GM18520 (cell line): ENCODE measurements around the gene TEX30.
"Not testable (repeated sequence)": the region's sequence is repeated elsewhere in the genome, so short reads cannot be mapped to it uniquely, and the experiment has no call there.

ENCODE experiments used
- ATAC-seq: cut with Tn5 transposase; IDR thresholded peaks from one replicate; pipeline ENCODE4 v1.9.1; 2021; ENCODE audit not compliant: unreplicated experiment

The TEX30 gene

DNA sequence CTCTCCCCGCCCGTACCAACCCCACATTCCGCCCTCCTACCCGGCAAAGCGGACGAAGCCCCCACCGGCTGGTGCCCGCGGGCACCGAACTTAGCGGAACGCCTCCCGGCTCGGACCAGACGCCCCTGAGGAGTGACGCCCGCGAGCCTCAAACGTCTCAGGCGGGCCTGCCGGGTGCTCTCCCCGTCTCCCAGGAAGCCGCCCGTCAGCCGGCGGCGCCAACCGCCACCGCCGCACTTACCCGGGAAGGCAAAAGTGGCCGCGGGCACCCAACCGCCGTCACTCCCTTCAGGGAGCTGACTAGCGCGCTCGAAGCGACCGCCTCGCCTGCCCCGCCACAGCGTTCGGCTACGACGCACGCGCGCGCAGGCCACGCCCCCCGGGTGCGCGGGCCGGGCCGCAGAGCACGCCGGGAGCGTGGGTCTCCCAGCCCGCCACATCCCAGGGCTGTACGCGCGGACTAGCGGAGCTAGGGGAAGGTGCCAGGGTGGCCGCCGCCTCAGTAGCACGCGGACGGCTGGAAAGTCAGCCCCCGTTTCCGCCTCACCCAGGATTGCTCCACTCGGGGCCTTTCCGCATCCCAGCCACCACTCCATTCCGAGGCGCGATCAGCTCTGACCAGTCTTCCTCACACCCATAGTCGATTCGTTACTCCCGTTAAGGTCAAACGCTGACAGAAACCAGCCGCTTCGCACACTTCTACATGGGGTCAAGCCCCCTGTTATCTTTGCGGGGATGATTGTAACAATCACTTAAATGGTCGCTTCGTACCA, at the start of gene TEX30:
Gene TEX30 (minus strand): TSS at position 346 of the 773 bp plus-strand sequence. CDS start 3,760 bp downstream, outside the sequence.
- peak; percentile 90 for ATAC-seq

DNA sequence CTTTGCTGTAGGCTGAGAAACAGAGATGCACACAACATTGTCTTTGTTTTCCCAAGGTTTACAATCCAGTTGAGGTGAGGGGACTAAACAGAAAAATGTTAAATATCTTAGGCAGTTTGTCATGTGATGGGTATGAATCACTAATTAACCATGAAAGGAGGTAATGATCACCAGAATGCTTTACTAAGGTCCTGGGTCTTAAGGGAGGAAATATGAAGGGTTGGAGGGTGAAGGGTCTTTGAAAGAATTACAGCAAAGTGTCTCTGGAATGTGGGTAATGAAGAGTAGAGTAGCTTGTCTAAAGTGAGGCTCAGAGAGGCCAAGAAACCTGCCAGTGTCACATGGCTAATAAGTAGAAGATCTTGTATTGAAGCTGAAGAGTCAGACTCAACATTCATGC, 44.3 kb upstream of the TEX30 start:
- ATAC-seq, result no peak

DNA sequence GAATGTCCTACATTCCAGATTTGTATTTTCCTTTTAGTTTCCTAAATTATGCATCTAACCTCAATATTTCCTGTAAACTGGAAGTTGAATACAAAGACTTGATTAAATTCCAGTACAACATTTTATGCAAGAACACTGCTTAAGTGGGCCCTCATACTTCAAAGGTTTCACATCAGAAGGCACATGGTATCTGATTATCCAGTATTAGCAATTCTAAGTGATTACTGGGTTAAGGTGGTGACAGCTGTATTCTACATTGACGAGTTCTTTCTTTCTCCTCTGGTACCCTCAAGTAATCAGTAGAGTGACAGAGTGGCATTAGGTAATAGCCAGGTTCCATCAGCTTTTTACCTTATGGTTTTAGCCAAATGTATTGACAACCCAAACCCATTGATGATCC, 43.7 kb upstream of the TEX30 start:
- ATAC-seq, result no peak

DNA sequence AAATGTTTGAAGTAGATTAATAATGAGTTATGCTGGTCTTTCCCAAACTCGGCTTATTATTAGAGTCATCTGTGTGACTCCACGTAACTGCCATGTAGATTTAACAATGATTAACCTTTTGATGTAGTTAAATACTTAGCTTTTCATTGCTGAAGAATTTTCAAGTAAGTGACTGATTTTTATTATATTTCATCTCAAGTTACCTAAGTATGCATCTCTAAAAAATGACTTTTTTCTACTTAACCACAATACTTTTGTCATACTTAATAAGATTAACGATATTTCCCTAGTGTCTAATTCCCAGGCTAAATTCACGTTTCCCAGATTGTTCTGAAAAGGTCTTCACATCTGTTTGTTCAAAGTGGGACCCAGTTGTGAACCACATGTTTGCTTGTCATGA, 43.1 kb upstream of the TEX30 start:
- ATAC-seq, result no peak

DNA sequence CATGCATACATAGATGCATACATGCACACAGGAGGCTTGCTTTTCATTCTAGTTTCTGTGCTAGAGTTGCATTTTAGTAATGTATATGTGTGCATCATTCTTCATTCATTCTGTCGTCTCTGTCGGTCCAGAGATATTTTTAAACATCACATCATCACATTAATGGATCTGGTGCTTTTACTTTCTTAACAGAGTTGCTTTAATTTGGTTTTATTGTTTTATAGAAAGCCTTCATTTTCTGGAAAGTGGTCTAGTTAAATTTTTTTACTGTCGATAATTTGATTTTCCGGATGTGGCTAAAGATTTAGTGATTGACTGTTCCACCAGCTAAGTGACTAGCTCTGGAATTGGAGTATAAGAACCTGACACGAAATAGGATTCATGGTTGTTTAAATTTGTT, 42.2 kb upstream of the TEX30 start:
- no peak for ATAC-seq

DNA sequence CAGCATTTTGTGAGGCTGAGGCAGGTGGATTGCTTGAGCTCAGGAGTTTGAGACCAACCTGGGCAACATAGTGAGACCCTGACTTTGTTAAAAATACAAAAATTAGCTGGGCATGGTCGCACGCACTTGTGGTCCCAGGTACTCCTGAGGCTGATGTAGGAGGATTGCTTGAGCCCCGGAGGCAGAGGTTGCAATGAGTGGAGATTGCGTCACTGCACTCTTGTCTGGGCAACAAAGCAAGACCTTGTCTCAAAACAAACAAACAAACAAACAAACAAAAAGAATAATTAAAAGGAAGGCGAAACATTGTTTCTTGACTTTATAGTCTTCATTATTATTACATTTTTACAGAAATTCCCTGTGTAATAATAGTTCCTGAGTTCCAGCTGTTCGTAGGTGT, 41.2 kb upstream of the TEX30 start:
- ATAC-seq, result no peak

DNA sequence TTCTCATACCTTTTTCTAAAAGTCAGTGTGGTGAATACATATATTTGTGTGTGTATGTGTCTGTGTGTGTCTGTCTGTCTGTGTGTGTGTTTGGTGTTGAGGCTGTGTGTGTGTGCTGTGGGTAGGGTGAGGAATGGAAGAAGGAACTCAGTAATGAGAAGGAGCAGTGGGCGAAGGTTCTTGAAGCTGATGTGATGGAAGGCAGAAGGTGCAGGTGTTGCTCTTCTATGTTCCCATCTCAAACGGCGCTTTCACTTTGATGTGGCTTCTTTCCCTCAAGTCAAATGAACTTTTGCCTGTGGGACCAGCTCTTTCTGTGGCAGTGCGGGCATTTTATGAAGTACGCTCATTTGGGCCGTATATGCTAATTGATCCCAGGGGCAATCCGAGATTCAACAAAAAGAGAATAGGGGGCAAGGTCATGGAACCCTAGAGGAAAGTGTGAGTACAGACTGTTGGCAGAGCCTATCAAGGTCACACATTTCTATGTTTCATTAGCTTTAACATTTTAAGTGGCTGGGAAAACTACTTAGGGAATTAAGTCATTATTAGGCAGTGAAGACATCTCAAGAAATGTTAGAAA, 40.5 kb upstream of the TEX30 start:
- ATAC-seq, result no peak

DNA sequence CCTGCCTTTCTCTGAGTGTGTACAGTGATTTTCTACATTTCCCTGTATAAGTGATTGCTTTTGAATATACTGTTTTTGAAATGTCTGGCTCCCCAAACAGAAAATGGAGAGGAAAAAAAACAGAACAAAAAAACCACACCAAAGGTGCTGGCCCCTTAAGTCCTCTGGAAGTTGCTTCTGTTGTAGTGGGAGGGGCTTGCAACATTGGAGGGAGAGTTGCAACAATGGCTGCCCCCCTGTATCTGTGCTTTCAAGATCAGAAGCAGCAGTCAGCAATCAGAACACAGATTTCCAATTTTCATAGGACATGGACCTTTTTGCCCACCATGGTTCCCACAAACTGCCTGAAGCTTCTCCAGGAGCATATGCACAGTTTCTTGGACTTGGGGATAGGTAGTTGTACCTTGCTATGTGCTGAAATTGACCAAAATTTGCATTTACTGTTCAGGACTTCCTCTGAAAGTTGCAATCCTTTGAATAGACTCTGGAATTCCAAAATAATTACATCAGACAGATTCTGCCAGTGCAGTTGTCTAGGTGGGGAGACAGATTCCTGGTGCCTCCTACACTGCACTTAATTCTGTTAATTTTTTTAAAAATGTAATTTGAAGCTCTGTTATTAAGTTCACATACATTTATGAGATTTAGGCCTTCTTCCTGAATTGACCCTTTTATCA, 39.2 kb upstream of the TEX30 start:
- no peak for ATAC-seq

DNA sequence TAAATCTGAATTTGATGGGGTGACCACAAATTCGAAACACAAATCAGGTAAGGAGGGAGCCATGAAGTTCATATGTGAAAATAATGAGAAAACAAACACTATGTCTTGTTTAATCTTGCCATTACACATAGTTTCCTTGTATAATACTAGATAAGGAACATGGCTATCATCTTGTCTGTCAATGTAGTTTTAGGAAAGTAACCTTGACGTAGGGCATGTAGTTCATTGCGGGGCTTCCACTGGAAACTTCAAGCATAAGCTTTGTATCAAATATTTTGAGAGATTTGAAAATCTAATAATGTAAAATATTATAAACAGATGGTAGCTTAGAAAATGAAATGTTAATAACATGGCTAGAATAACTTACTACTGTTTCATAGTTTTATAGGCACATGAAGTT, 34.1 kb upstream of the TEX30 start:
- ATAC-seq, result no peak

DNA sequence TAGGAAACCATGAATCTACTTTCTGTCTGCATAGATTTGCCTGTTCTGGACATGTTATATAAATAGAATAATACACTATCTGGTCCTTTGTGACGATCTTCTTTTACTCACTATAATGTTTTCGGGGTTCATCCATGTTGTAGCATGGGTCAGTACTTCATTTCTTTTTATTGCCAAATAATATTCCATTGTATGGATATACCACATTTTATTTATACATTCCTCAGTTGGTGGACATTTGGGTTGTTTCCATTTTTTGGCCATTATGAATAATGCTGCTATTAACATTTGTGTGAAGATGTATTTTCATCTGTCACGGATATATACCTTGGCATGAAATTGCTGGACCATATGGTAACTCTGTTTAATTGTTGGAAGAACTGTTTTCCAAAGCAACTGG, 32.1 kb upstream of the TEX30 start:
- ATAC-seq, result no peak

DNA sequence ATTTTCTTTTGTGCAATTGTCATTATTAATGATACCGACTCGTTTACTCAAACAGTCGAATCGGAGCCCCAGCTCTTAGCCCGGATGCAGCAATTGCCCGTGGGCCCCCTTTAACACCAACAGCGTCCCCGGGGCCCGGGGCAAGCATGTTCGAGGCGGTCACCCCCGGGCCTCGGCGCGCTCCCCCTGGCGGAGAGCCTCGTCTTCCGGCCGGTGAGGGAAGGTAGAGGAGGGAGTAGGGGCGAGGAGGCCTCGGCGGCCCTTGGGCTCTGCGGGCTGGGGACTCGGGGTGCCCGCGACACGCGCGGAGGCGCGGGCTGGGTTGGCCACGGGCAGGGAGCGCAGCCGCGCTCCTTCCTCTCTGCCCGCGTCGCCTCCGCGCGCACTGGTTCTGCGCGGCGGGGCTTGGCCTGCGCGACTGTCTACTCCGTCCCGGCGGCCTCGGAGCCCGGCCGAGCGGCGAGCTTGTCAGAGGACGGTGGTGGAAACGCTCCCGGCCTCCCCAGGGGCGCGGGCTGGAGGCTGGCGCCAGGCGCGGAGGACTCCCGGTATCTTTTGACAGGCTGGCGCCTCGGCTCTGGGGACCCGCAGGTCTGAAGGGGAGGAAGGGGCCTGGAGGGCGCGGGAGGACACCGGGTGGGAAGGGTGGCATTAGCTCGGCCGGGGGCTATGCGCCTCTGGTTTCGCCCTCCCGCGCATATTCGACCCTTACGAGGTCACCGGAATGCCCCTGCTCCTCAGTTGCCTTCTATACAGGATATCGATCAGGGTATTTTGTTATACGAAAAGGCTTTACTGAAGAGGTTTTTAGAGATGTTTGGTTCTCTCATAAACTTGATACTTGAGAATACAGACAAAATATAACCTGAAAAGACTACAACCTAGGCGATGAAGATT, 26.8 kb upstream of the TEX30 start:
- peak; percentile 78 for ATAC-seq

DNA sequence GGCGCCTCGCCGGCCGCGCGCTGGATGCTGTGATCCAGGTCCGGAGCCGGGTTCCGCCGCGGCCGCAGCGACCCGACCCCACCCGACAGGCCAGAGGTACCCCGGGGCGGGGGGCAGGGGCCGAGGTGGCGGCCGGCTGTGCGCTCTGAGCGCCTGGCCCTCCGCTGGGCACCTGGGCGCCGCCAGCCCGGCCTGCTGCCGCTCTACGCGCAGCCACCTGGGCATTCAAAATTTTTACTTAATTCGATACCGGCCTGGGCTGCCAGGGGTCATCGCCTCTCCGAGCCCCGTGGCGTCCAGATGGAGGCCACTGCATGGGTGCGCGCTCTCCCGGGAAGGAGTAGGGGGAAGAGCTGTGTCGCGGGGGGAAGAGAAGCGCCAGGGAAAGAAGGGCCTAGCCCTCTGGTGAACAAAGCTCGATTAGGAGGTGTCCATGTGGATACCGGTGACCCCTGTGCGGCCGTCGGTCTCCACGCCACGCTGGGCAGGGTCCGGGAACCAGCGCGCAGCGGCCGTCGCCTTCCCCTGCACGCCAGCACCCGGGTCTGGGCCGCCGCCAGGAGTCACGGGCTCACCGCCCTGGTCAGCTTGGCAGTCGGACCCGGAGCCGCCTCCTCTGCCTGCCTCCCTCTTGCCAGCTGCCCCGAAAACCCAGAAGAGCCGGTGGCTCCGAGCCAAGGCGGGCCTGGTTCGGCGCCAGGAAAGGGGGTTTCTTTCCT, 26.0 kb upstream of the TEX30 start:
- ATAC-seq, result no peak

DNA sequence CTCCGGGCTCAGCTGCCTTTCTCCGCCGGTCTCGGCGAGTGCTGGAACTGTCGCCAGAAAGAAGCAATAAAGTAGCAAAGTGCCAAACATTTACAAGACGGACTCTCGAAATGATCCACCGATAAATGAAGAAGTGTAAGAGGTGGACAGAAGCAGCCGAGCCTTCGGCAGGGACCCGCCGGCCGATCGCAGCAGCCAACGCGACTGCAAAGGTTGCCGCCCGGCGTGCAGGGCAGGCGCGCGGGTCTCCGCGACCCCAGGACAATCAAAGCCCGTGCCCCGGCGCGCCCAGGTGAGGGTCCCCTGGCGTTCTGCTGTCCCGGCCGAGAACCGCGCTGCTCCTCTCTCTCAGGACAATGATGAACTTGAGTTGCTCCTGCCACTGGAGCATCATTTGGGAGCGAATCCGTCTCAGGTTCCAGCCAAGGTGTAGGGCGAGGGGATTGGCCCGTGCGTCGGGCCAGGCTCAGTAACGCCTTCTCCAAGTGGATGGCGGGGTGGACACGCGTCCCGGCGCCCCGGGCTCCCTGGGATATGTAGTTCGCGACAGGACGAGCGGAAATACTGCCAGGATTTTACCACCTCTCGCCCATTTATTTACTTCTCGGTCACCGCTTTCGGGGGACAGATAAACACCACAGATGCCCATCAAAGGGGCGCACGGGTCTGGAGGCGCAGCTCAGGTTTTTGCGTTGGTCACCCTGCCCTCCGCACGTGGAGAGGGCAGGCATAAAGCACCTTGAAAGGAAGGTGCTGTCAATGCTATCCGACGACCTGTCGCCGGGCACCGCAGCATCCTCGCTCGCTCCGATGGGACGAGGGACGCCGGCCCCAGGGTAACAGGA, 25.2 kb upstream of the TEX30 start, which contains the start of the genes BIVM and POGLUT2:
Gene BIVM (plus strand): TSS at position 539 of the 845 bp plus-strand sequence. CDS start 8,149 bp downstream, outside the sequence.
Gene POGLUT2 (minus strand): TSS at position 396 of the 845 bp plus-strand sequence. CDS start 306 bp downstream, at position 90.
- peak; percentile 78 for ATAC-seq

DNA sequence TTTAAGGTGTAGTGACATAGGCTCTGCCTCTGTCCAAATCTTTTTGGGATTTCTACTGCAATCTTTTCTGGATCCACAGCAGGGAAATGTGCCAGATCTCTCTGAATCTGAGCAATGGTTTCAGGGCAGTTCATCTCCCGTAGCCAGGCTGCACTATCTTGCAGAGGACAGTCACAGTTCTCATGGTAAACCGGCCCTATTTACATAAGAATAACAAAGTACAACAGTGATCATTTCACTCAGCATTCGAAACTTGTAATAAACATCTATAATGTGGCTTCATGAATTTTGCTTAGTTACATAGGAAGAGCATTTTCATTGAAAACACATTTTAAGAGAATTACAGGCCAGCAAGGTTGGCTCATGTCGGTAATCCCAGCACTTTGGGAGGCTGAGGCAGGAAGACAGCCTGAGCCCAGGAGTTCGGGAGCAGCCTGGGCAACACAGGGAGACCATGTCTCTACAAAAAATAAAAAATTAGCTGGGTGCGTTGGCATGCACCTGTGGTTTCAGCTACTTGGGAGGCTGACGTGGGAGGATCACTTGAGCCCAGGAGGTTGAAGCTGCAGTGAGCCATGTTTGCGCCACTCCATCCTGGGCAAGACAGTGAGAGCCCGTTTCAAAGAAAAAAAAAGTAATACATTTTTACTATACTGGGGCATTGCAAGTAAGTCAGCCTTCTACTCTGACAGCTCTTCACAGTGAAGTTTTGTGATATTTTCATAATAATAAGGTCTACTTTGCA, 20.2 kb upstream of the TEX30 start:
- no peak for ATAC-seq

DNA sequence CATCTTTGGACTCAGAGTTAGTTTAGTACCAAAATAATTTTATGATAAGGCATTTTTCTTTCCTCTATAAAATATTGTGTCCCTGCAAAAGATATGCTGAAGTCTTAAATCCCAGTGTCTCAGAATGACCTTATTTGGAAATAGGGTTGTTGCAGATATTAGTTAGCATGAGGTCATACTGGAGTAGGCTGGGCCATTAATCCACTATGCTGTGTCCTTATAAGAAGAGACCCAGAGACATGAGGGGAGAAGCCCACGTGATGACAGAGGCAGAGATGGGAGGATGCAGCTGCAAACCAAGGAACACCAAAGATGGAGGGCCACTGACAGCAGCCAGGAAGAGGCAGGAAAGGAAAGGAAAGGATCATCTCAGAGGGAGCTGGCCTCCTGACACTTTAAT, 18.8 kb upstream of the TEX30 start:
- no peak for ATAC-seq

DNA sequence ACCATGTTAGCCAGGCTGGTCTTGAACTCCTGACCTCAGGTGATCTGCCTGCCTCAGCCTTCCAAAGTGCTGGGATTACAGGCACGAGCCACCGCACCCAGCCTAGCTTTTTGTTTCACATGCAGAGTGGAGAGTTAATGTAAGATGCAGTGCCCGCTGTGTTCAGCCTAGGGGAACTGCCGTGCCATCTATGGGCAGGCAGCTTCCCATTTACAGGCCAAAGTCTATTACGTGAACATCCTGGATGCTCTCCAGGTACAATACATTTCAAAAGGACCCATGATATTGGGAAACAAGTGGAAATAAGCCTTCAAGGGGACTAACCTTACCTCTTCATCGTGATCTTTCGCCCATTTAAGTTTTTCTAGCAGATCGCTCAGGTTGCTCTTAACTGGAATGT, 15.1 kb upstream of the TEX30 start:
- no peak for ATAC-seq

DNA sequence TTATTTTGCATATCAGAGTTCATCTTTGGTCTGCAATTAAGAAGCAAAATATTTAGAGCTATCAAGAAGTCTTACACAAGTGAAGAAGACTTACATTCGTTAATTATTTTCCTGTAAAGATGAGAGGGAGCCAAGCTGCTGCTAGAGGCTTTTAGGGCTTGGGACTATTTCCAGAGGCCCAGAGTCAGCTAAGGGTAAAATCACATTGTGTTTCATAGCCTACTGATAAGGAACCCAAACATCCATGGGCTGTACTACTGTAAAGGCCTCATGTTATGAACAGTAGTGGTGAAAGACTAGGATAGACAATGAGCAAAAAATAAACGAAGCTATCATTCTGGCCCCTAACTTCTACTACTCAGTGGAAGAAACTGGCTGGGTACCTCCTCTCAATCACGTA, 10.9 kb upstream of the TEX30 start:
- no peak for ATAC-seq

DNA sequence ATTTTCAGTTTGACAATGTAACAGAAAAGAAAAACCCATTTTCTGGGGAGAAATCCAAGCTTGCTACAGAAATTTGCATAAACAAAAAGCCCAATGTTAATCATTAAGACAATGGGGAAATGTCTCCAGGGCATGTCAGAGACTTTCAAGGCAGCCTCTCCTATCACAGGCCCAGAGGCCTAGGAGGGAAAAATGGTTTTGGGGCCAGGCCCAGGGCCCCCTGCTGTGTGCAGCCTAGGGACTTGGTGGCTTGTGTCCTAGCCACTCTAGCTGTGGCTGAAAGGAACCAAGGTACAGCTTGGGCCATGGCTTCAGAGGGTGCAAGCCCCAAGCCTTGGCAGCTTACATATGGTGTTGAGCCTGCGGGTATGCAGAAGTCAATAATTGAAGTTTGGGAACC, 8.0 kb upstream of the TEX30 start:
- ATAC-seq, result no peak

DNA sequence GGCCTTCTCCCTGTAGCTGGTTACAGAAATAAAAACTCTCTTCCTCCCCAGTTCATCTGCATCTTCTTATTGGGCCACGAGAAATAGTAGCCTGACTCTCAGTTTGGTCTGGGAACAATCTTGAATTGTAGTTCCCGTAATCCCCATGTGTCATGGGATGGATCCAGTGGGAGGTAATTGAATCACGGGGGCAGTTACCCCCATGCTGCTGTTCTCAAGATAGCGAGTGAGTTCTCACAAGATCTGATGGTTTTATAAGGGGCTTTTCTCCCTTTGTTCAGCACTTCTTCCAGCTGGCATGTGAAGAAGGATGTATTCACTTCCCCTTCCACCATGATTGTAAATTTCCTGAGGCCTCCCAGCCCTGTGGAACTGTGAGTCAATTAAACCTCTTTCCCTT, 7.1 kb upstream of the TEX30 start:
- not testable (repeated sequence) for ATAC-seq
